SK-N-SH (cell line): Measurements from ENCODE around the gene NYNRIN.

ENCODE experiments used
- EP300 ChIP-seq, 2 experiments: IDR thresholded peaks; 2 replicates each; pipeline versions ENCODE4 v1.4.0 to v1.6.1; 2012; ENCODE audit warnings: borderline replicate concordance in 1 of 2, low read depth in 1 of 2, low read length in 1 of 2
- EZH2phosphoT487 ChIP-seq: fragments of 200-600 bp; sonication (generic); IDR thresholded peaks from 2 replicates; pipeline ENCODE4 v1.6.1; 2017; ENCODE audit warnings: low read depth, mixed run types, mild to moderate bottlenecking, antibody characterized with exemption, moderate library complexity, borderline replicate concordance
- GABPA ChIP-seq: IDR thresholded peaks from 2 replicates; pipeline ENCODE4 v1.4.0; 2012; ENCODE audit warnings: low read depth, mild to moderate bottlenecking
- IRF3 ChIP-seq: fragments of 150-350 bp; IDR thresholded peaks from 2 replicates; pipeline ENCODE4 v1.6.1; 2016; ENCODE audit warnings: mild to moderate bottlenecking, low read depth, low read length
- JUND ChIP-seq: IDR thresholded peaks from 2 replicates; pipeline ENCODE4 v1.4.0; 2012
- NFIC ChIP-seq: IDR thresholded peaks from 2 replicates; pipeline ENCODE4 v1.4.0; 2012; ENCODE audit warnings: borderline replicate concordance
- POLR2AphosphoS5 ChIP-seq: IDR thresholded peaks from 2 replicates; pipeline ENCODE4 v1.6.1; 2012; ENCODE audit warnings: low read depth, low read length
- RAD21 ChIP-seq: IDR thresholded peaks from 2 replicates; pipeline ENCODE4 v1.6.1; 2012; ENCODE audit warnings: mild to moderate bottlenecking, low read length
- RXRA ChIP-seq: IDR thresholded peaks from 2 replicates; pipeline ENCODE4 v1.4.0; 2012; ENCODE audit warnings: low read depth, mild to moderate bottlenecking, borderline replicate concordance
- TAF1 ChIP-seq: IDR thresholded peaks from 2 replicates; pipeline ENCODE4 v1.6.1; 2012; ENCODE audit warnings: low read depth, mild to moderate bottlenecking, low read length, moderate library complexity, borderline replicate concordance
- YY1 ChIP-seq: IDR thresholded peaks from 2 replicates; pipeline ENCODE4 v1.4.0; 2012; ENCODE audit warnings: low read depth, mild to moderate bottlenecking
- ZBTB33 ChIP-seq: IDR thresholded peaks from 2 replicates; pipeline ENCODE4 v1.4.0; 2012; ENCODE audit warnings: low read depth, borderline replicate concordance
- TF ChIP-seq, protein P1 (sequence below): fragments of 200-600 bp; sonication (generic); IDR thresholded peaks from 2 replicates; pipeline ENCODE4 v1.6.1; 2017; ENCODE audit warnings: antibody characterized with exemption, mild to moderate bottlenecking, moderate library complexity
- TF ChIP-seq, protein P2 (sequence below): IDR thresholded peaks from 2 replicates; pipeline ENCODE4 v1.4.0; 2012; ENCODE audit warnings: low read depth

DNA sequence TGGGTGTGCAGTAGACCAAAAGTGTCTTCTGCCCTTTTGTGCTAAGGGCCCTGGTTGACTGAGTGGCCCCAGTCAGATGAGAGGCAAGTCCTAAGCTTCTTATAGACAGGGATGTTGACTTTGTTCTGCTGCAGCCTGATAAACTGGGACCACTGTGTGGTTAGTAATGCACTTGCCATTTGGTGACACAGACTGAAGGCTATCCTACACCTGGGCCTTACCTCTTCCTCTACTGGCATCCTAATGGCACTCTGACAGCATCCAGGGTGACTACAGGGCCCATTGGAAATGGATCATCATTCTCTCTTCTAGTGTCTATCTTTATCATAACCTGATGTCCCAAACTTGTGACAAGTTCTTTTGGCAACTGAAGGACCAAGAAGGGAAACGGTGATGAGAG, 40.5 kb downstream of the NYNRIN start:
- TF ChIP-seq, protein P1, sequence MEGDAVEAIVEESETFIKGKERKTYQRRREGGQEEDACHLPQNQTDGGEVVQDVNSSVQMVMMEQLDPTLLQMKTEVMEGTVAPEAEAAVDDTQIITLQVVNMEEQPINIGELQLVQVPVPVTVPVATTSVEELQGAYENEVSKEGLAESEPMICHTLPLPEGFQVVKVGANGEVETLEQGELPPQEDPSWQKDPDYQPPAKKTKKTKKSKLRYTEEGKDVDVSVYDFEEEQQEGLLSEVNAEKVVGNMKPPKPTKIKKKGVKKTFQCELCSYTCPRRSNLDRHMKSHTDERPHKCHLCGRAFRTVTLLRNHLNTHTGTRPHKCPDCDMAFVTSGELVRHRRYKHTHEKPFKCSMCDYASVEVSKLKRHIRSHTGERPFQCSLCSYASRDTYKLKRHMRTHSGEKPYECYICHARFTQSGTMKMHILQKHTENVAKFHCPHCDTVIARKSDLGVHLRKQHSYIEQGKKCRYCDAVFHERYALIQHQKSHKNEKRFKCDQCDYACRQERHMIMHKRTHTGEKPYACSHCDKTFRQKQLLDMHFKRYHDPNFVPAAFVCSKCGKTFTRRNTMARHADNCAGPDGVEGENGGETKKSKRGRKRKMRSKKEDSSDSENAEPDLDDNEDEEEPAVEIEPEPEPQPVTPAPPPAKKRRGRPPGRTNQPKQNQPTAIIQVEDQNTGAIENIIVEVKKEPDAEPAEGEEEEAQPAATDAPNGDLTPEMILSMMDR: no peak
- TF ChIP-seq EZH2phosphoT487: no peak
- TF ChIP-seq, protein P2, sequence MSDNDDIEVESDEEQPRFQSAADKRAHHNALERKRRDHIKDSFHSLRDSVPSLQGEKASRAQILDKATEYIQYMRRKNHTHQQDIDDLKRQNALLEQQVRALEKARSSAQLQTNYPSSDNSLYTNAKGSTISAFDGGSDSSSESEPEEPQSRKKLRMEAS: no peak
- no peak for TF ChIP-seq YY1
- no peak for TF ChIP-seq POLR2AphosphoS5
- TF ChIP-seq RAD21: no peak
- TF ChIP-seq EP300 (IDR thresholded peaks at IDR 0.05; ENCODE audit: borderline replicate concordance in 1 of 2, low read depth in 1 of 2, low read length in 1 of 2): no peak
- no peak for TF ChIP-seq IRF3
- TF ChIP-seq JUND: no peak
- TF ChIP-seq GABPA: no peak
- no peak for TF ChIP-seq ZBTB33
- no peak for TF ChIP-seq TAF1
- TF ChIP-seq RXRA: no peak
- TF ChIP-seq NFIC: no peak
